Ishikawa (cell line): Measurements from ENCODE around the gene ADCYAP1.

Experiments used
- CEBPB ChIP-seq: IDR thresholded peaks from 2 replicates; pipeline ENCODE4 v1.6.1; 2012
- EP300 ChIP-seq: IDR thresholded peaks from 2 replicates; pipeline ENCODE4 v1.6.1; 2012; ENCODE audit warnings: borderline replicate concordance
- FOXM1 ChIP-seq: IDR thresholded peaks from 2 replicates; pipeline ENCODE4 v1.6.1; 2012; ENCODE audit warnings: low read depth, borderline replicate concordance
- RAD21 ChIP-seq: IDR thresholded peaks from 2 replicates; pipeline ENCODE4 v1.6.1; 2012; ENCODE audit warnings: low read depth
- TAF1 ChIP-seq: IDR thresholded peaks from 2 replicates; pipeline ENCODE4 v1.6.1; 2012; ENCODE audit warnings: low read depth, mild to moderate bottlenecking
- TEAD4 ChIP-seq: IDR thresholded peaks from 2 replicates; pipeline ENCODE4 v1.6.1; 2012
- TF ChIP-seq, protein P1 (sequence below): IDR thresholded peaks from 2 replicates; pipeline ENCODE4 v1.6.1; 2012
- TF ChIP-seq, protein P2 (sequence below): IDR thresholded peaks from 2 replicates; pipeline ENCODE4 v1.6.1; 2012

DNA sequence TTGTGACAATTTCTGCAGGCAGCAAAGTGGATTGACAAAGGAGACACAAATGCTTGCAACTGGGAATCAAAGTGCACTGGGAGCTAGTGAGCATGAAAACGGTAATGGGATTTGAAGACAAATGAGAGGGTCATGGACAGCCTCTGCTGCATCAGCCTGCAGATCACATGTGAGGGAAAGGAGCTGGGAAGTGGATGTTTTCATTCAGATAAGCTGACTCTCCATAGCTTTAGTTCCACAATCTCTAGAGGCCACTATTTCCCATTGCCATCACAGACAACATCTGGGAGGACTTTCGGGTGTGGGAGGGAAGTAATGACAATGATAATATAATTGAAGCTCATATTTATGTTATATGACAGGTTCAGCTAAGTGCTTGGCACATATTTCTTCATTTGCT, 28.4 kb downstream of the ADCYAP1 start:
- TF ChIP-seq TAF1 = no peak
- no peak for TF ChIP-seq TEAD4
- no peak for TF ChIP-seq EP300
- no peak for TF ChIP-seq RAD21
- TF ChIP-seq, protein P1, sequence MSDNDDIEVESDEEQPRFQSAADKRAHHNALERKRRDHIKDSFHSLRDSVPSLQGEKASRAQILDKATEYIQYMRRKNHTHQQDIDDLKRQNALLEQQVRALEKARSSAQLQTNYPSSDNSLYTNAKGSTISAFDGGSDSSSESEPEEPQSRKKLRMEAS = no peak
- no peak for TF ChIP-seq CEBPB
- TF ChIP-seq FOXM1 = no peak
- TF ChIP-seq, protein P2, sequence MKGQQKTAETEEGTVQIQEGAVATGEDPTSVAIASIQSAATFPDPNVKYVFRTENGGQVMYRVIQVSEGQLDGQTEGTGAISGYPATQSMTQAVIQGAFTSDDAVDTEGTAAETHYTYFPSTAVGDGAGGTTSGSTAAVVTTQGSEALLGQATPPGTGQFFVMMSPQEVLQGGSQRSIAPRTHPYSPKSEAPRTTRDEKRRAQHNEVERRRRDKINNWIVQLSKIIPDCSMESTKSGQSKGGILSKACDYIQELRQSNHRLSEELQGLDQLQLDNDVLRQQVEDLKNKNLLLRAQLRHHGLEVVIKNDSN = no peak
